ENCODE results near the gene SPRR2D. TPM values are rescaled to one million over a fixed set of nuclear protein-coding genes. Genes with fewer than 3 reads are reported as not detected.

The SPRR2D gene
- total RNA-seq (not detected), polyA plus RNA-seq (ENCODE audit: insufficient read depth, low read depth, low replicate concordance) (not detected)
- long read RNA-seq, donor 1 = 0 reads
- long read RNA-seq, donor 2 = 0 reads
- long read RNA-seq, donor 3 = 0 reads
- long read RNA-seq, donor 4 = 0 reads
- long read RNA-seq, donor 5 = 0 reads
- long read RNA-seq, donor 6 = 0 reads
- long read RNA-seq, donor 7 = 0 reads
- long read RNA-seq, donor 8 = 0 reads
- long read RNA-seq, donor 9 = 0 reads
- long read RNA-seq, donor 10 = 0 reads

DNA sequence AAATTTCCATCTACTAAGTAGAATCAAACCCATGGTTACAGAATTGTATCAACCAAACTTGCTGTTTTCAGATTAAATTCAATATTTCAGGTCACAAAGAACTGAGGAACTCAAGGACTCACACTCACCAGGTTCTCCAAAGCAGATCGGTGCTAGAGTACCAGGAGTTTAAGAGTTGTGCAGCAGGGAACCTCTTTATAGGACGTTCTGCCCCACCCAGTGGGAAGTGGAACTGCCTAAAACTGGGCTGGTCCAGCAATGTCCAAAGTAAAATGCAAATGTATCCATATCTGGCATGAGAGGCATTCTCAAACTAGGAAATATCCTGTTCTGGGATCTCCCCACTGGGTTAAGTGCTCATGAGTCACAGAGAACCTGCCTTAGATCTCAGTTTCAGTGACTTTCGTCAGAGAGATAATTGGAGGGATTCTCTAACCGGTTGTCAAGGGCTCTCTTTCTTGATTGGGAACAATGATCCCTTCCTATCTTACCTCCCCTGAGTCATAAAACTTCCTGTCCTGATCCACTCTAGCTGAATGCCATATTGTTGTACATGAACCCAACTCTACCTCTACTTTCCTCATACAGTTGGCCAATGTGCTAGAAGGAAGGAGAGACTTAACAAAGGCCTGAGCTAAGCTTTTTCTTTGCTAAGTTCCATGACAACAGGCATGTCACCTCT, at the start of gene SPRR2D:
Gene SPRR2D, minus strand, starts transcription at position 171 of the 682 bp plus-strand sequence. CDS start 774 bp downstream, outside the sequence.
- Histone ChIP-seq H3K4me1 (ENCODE audit: control insufficient read depth in 2 of 3, insufficient read depth in 2 of 3, low read depth in 1 of 3, low read length in 3 of 3) (no peaks in the 10 kb centered on the region), H3K9me3 (ENCODE audit: control insufficient read depth in 2 of 3, insufficient read depth in 1 of 3, low read length in 3 of 3) (no peaks in the 10 kb centered on the region), H3K36me3 (ENCODE audit: control insufficient read depth in 2 of 3, insufficient read depth in 3 of 3, low read length in 3 of 3) (no peaks in the 10 kb centered on the region), H3K4me3 (ENCODE audit: low read length in 3 of 3) (no peak within 1 kb of the TSS), H3K9ac (ENCODE audit: low read length in 3 of 3) (no peak within 1 kb of the TSS), H3K27me3 (ENCODE audit: control insufficient read depth, insufficient read depth, low read length) (no peaks in the 10 kb centered on the region), H3K27ac (ENCODE audit: low read depth in 2 of 2, low read length in 2 of 2) (no peak within 1 kb of the TSS)
- TF ChIP-seq, protein P1, sequence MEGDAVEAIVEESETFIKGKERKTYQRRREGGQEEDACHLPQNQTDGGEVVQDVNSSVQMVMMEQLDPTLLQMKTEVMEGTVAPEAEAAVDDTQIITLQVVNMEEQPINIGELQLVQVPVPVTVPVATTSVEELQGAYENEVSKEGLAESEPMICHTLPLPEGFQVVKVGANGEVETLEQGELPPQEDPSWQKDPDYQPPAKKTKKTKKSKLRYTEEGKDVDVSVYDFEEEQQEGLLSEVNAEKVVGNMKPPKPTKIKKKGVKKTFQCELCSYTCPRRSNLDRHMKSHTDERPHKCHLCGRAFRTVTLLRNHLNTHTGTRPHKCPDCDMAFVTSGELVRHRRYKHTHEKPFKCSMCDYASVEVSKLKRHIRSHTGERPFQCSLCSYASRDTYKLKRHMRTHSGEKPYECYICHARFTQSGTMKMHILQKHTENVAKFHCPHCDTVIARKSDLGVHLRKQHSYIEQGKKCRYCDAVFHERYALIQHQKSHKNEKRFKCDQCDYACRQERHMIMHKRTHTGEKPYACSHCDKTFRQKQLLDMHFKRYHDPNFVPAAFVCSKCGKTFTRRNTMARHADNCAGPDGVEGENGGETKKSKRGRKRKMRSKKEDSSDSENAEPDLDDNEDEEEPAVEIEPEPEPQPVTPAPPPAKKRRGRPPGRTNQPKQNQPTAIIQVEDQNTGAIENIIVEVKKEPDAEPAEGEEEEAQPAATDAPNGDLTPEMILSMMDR (IDR thresholded peaks at IDR 0.05; ENCODE audit: borderline replicate concordance, extremely low read depth, insufficient read depth) = no peak
- DNase-seq = no peak
- intact Hi-C loops (cut with DNase I) = no loop called here
- FAIRE-seq = no peak

DNA sequence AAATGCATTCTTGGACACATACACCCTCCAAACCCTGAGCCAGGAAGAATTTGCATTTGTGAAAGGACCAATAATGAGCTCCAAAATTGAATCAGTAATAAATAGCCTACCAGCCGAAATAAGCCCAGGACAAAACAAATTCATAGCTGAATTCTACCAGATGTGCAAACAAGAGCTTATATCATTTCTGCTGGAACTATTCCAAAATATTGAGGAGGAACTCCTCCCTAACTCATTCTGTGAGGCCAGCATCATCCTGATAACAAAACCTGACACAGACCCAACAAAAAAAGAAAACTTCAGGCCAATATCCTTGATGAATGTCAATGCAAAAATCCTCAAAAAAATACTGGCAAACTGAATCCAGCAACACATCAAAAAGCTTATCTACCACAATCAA, 46.7 kb upstream of the SPRR2D start:
- DNase-seq (no peak), FAIRE-seq (no peak)
- no peak overlapping the region for H3K4me3 ChIP-seq (ENCODE audit: low read length in 3 of 3)
- no peak overlapping the region for H3K9ac ChIP-seq (ENCODE audit: low read length in 3 of 3)
- TF ChIP-seq, protein P1 (IDR thresholded peaks at IDR 0.05; ENCODE audit: borderline replicate concordance, extremely low read depth, insufficient read depth) = no peak
- no peak overlapping the region for H3K27ac ChIP-seq (ENCODE audit: low read depth in 2 of 2, low read length in 2 of 2)
- peaks cover 0 to 2% (median 0%) of the 10 kb centered on the region in 3 donors for H3K9me3 ChIP-seq (ENCODE audit: control insufficient read depth in 2 of 3, insufficient read depth in 1 of 3, low read length in 3 of 3)
- no peaks in the 10 kb centered on the region for H3K36me3 ChIP-seq (ENCODE audit: control insufficient read depth in 2 of 3, insufficient read depth in 3 of 3, low read length in 3 of 3)
- intact Hi-C loops (cut with DNase I) = no loop called here
- no peaks in the 10 kb centered on the region for H3K4me1 ChIP-seq (ENCODE audit: control insufficient read depth in 2 of 3, insufficient read depth in 2 of 3, low read depth in 1 of 3, low read length in 3 of 3)
- no peaks in the 10 kb centered on the region for H3K27me3 ChIP-seq (ENCODE audit: control insufficient read depth, insufficient read depth, low read length)

DNA sequence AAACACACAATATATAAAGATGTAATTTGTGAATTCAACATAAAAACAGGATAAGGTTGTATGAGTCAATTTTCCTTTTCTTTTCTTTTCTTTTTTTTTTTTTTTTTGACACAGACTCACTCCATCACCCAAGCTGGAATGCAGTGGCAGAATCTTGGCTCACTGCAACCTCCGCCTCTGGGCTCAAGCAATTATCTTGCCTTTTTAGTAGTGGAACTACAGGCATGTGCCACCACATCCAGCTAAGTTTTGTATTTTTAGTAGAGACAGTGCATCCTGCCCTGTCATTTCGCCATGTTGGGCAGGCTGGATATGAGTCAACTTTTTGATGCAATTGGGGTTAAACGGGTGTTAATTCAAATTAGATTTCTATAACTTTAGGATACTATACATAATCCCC, 40.8 kb upstream of the SPRR2D start:
- intact Hi-C loops (cut with DNase I) = no loop called here
- Histone ChIP-seq H3K4me1 (ENCODE audit: control insufficient read depth in 2 of 3, insufficient read depth in 2 of 3, low read depth in 1 of 3, low read length in 3 of 3) (no peaks in the 10 kb centered on the region), H3K27me3 (ENCODE audit: control insufficient read depth, insufficient read depth, low read length) (no peaks in the 10 kb centered on the region), H3K9me3 (ENCODE audit: control insufficient read depth in 2 of 3, insufficient read depth in 1 of 3, low read length in 3 of 3) (peaks cover 0 to 2% (median 0%) of the 10 kb centered on the region in 3 donors), H3K36me3 (ENCODE audit: control insufficient read depth in 2 of 3, insufficient read depth in 3 of 3, low read length in 3 of 3) (no peaks in the 10 kb centered on the region), H3K4me3 (ENCODE audit: low read length in 3 of 3) (no peak overlapping the region), H3K9ac (ENCODE audit: low read length in 3 of 3) (no peak overlapping the region), H3K27ac (ENCODE audit: low read depth in 2 of 2, low read length in 2 of 2) (no peak overlapping the region)
- TF ChIP-seq, protein P1 (IDR thresholded peaks at IDR 0.05; ENCODE audit: borderline replicate concordance, extremely low read depth, insufficient read depth) = no peak
- no peak for FAIRE-seq
- DNase-seq = no peak

All from kidney (tissue), 22 donors.